HS-27A (cell line): ENCODE data around the gene TCEAL1.
A peak's percentile ranks its signal among the peaks of the same experiment; 100 is the strongest.
"Not testable (repeated sequence)": the region's sequence is repeated elsewhere in the genome, so short reads cannot be mapped to it uniquely, and the experiment has no call there.

Experiments
- DNase-seq: peaks from one replicate; pipeline ENCODE4 v3.0.0-alpha.2; 2012; ENCODE audit warnings: low read depth, missing footprints

The TCEAL1 gene

DNA sequence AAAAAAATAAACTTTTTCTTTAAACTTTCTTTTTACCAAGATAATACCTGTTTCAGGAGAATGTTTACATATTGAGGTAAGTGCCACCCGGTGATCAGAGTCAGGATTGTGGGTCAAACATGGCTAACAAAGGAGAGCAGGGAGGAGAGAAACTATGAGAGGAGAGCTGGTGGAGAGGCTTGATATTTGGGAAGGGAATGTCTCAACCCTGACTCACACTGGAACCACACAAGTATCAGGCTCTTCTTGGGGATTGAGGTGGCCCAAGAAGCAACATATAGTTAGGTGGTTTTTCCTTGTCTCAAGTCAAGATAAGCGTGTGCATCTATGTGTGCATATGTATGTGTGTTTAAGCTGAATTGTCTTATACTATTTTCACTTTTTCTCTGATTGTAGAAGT lies 6.7 kb downstream of the TCEAL1 start:
- DNase-seq, result no peak

DNA sequence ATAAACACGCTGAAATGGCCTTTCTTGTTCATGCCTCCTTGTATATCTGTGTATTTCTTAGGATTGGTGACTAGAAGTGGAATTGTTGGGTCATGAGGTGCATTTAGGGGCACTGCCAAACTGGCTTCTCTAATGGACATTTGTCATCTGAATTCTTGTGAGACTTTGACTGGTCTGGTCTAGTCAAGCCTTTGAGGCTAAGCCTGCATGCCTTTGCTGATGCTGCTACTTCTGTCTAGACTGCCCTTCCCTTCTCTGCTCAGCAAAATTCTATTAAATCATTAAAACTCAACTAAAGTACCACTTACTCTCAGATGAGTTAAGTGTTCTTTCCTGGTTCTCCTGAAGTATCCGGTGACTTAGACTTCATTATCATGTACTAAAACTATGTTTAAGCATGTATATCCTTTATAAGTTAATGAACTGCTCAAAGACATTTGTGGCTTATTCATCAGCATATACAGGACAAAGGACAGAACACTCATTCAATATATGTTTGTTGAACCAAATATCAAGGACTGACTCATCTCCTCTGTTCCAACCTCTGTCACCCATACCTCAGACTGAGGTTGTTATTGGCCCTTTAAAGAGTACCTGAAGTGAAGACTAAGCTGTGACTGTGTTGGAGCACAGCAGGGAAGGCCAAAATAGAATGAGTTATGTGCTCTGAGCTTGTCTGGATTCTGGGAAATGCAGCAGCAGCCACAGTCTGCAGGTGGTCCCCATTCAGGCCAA lies 9.0 kb downstream of the TCEAL1 start:
- DNase-seq, result no peak

DNA sequence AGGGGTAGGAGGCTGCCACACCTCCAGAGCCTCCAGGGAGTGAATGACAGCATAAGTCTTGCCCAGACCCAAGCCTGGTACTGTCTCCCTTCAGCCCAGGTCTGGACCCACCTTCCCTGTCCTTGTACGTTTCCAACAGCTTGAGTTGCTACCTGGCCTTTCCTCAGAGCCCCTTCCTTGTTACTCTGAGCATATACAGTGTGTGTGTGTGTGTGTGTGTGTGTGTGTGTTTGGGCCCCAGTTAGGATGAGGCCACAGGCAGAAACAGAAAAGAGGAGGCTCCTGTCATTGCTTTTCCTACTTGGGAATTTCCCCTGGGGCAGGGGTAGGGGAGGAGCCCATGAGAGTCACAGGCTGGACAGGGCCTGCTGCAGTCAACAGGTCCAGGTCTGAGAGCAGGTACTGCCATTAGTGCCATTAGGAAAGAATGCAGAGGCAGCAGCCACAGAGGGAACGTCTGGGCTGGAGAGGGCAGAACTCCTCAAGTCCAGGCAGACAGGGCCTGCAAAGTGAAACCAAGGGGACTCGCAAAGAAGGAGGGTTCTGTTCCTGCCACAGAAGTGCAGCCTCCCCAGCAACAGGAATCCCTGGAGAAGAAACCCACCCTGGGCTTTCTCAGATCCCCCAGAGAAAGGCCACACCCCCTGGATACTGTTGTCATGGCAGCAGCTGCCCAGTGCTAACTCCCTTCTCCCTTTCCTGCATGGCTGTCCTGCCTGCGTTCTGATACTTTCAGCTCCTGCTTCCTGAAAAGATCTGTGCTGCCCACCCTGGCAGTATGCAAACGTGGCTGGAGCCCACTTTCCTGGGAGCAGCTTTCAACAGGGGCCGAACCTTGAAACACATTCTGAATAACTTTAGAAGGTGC lies 9.9 kb downstream of the TCEAL1 start:
- not testable (repeated sequence) for DNase-seq

DNA sequence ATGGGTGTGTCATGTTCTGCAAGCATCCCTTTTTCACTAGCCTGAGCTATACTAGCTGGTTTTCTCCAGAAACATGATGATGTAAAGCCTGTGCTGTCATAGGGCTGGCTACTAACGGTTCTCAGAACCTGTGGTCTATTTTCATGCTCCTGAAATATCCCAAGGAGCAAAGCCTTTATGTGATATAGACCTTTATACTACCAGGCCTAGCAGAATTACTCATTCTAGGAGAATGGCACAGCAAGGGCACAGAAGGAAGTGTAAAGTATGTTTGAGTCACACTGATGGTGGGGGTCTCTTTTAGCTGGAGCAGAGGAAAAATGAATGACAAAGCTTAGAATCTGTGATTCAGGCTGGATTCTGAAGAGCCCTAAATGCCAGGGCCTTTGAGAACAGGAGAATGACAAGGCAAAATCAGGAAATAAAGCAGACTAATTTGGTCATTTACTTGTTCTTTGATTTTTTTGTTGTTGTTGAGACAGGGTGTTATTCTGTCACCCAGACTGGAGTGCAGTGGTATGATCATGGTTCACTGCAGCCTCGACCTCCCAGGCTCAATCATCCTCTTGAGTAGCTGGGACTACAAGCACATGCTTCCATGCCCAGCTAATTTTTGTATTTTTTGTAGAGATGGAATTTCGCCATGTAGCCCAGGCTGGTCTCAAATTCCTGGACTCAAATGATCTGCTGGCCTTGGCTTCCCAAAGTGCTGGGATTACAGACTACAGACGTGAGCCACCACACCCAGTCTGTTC lies 11.8 kb downstream of the TCEAL1 start:
- DNase-seq, result peak; percentile 39

DNA sequence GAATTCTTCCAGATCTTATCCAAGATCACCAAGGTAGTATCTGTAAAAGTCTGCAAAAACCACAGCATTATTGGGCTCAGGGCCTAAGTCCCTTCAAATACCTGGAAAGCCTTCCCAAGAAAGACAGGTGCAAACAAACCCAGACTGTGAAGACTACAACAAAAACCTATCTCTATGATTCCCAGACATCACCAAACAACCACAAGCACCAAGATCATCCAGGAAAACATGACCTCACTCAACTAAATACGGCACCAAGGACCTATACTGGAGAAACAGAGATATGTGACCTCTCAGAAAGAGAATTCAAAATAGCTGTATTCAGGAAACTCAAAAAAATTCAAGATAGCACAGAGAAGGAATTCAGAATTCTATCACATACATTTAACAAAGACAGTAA lies 15.3 kb downstream of the TCEAL1 start:
- no peak for DNase-seq

DNA sequence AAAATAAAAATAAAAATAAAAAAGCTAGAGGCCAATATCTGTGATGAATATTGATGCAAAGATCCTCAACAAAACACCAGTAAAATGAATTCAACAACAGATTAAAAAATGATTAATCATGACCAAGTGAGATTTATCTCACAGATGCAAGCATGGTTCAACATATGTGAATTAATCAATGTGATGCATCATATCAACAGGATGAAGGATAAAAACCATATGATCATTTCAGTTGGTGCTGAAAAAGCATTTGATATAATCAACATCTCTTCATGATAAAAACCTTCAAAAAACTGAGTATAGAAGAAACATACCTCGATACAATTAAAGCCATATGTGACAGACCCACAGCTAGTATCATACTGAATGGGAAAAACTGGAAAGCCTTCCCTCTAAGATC lies 18.9 kb downstream of the TCEAL1 start:
- no peak for DNase-seq

DNA sequence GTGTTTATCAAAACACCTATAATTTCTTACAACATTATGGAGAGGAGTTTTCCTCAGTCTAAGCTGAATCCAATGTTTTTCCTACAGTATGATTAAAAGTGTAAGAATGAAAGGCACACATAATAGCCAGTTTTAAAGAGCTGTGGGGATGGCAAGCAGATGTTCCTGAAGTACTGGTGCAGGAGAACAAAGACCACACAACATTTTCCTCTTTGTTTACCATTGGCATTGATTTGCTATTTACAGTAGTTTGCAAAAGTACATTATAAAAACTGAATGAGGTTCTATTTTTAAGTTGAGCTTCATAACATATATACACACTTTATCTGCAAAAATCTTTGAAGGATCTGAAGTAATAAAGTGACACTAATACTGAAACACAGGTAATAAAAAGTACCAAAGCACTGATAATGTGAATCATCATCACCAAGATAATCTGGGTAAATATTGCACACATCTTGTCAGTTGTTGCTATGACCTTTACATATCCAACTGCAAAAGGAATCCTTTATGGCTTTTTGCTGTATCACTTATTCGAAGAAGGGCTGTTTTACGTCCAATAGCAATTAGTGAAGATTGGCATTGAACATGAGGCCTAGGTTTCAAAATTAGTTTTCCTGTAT lies 22.5 kb downstream of the TCEAL1 start:
- DNase-seq, result no peak

DNA sequence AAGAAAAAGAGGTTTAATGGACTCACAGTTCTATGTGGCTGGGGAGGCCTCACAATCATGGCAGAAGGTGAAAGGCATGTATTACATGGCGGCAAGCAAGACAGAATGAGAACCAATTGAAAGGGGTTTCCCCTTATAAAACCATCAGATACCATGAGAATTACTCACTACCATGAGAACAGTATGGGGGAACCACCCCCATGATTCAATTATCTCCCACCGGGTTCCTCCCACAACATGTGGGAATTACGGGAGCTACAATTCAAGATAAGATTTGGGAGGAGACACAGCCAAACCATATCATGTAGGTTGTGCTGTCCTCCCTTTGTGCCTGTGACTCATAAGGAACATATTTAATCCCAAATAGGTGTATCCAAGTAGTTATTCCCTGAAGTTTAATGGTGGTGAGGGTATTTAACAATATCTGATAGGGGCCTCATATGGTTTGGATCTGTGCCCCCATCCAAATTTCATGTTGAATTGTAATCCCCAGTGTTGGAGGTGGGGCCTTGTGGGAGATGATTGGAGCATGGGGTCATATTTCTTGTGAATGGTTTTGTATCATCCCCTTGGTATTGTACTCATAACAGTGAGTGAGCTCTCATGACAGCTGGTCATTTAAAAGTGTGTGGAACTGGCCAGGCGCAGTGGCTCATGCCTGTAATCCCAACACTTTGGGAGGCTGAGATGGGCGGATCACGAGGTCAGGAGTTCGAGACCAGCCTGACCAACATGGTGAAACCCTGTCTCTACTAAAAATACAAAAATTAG lies 26.6 kb downstream of the TCEAL1 start:
- peak; percentile 46 for DNase-seq

DNA sequence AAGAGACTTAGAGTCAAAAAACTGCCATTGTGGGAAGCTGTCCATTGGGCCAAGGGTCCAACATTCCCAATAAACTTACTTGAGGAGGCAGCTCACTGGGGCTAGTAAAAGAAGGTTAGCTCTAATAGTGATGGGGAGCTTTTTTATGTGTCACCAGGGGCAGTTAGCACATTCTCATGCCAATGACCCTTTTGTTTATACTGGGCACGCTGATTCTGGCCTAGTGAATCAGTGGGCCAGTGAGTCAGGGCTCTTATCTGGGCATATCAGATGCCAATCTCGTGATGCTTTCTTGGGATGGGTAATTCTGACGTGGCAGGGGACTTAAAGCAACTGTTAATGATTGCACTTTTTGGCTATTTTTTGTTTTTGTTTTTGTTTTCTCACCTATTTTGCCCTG lies 27.8 kb downstream of the TCEAL1 start:
- DNase-seq, result peak; percentile 89

DNA sequence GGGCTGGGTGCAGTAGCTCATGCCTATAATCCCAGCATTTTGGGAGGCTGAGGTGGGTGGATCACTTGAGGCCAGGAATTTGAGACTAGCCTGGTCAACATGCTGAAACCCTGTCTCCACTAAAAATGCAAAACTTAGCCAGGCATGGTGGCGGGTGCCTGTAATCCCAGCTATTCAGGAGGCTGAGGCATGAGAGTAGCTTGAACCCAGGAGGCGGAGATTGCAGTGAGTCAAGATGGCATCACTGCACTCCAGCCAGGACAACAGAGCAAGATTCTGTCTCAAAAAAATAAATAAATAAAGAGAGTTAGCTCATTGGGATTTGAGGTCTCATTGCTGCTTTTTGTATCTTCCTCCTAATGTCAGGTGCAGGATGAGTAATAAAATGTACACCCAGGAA lies 28.3 kb downstream of the TCEAL1 start:
- not testable (repeated sequence) for DNase-seq

DNA sequence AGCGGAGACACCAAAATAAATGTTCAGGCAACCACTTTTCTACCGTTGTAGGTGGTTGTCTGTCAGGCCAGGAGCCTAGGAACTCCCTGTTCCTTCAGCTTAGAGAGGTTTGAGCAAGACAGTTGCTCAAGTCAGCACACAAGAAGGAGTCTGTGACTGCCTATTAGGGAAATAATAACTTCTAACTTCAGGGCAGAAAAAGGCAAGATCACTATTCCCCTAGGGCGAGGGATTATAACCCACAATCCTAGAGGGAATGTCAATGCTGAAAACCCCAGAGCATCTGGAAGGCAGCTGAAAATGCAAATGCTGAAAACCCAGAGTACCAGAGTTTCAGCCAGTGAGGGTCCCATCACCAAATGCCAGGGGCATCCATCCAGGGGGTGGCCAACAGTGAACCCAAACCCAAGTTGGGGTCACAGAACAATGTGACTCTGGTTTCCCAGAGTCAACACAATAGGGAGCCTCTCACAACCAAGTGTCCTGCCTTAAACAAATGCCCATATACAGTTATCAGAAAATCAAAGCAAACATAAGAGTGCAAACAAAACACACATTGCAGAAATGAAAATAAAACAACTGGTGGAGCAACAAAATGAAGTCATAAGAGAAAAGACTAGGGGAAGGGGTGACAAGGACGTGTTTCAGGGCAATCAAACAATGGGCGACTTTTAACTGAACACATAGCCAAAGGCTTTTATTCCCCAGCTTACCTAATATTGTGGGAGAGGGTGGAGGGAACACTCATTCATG lies 30.1 kb downstream of the TCEAL1 start:
- DNase-seq, result no peak

DNA sequence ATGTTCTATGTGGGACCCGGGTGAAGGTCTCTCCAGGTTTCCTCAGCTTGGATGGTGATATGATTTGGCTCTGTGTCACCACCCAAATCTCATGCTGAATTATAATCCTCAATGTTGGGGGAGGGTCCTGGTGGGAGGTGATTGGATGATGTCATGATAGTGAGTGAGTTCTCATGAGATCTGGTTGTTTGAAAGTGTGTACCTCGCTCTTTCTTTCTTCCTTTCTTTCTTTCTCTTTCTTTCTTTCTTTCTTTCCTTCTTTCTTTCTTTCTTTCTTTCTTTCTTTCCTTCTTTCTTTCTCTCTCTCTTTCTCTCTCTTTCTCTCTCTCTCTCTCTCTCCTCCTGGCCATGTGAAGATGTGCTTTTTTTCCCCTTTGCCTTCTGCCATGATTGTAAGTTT lies 30.7 kb downstream of the TCEAL1 start:
- not testable (repeated sequence) for DNase-seq

DNA sequence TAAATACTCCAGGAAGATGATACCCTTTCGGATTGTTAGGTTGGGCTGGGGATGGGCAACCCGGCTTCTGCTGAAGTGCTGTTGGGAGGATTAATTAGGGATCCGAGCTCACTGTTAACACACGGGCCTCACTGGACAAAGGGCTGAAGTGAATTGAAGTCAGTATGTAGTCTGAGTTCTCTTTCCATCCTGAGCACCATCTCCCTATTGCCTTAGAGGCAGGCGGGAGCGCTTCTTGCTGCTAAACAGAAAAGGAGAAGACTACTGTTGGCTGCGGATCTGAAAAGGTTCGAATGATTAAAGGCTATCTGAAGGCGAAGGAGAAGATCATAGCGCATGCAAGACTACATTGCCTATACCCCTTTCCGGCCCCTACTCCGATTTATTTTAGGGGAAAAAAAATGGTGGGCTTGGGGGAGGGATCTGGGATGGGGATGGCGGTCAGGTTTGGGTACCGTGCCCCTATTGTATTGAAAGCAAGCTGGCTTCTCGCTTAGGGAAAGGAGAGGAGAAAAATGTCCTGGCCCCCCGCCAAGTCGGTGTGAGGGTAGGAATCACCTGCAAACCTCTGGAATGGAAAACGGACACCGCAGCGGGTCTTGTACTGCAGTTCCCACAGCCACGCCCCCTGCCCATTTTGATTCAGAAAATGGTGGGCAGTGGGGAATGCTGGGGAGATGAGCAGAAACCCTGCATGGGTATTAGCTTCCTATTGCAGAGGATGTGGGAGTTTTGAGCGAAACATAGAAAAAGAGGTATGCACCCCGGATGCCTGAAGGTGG lies 35.4 kb downstream of the TCEAL1 start:
- no peak for DNase-seq

DNA sequence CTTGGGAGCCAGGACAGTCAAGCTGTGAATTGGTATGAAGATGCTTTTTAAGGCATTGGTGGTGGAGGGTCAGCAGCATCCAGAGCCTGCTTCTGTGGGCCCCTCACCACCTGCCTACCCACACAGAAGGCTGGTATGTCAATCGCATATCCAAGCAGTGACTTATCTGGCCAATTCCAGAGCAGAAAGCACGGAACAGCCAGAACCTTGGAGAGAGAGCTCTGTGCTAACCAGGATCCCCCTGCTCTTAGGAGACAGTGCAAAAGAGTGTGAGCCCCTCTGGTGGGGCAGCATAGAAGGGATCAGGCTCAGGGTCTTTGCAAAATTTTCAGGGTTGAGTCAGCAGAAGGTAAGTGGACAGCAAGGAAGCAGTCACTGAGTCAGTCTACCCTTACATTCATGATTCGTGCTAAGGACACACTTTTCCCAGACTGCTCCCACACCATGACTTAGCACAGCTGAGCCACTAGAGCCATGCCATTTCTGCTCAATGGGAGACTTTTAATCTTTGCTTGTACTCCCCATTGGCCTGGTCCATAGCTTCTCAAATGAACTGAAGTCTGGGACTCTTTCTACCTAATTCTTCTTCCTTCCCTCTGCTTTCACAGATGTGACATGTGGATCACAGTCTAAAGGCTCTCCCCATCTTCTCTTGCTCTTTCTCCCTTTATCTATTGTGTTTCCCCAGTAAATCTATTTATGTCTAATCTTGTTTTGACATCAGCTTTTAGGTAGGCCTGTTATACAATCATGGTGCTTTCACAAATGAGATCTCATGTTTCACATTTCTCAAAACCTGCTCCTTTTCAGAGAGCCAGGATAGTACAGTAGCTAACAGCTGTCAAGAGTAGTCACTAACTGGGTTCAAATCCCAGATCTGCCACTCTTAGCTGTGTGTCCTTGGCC lies 37.7 kb downstream of the TCEAL1 start:
- no peak for DNase-seq

DNA sequence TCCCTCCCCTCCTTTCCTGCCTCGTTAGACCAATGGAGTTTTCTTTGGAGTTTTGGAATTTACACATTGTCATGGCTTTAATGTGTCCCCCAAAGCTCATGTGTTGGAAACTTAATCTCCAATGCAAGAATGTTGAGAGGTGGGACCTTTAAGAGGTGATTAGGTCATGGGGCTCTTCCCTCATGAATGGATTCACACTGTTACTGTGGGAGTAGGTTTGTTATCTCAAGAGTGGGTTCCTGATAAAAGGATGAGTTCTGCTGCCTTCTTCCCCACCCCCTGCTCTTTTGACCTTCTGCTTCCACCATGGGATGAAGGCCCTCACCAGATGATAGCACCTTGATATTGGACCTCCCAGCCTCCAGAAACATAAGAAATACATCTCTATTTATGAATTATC lies 41.0 kb downstream of the TCEAL1 start:
- no peak for DNase-seq

DNA sequence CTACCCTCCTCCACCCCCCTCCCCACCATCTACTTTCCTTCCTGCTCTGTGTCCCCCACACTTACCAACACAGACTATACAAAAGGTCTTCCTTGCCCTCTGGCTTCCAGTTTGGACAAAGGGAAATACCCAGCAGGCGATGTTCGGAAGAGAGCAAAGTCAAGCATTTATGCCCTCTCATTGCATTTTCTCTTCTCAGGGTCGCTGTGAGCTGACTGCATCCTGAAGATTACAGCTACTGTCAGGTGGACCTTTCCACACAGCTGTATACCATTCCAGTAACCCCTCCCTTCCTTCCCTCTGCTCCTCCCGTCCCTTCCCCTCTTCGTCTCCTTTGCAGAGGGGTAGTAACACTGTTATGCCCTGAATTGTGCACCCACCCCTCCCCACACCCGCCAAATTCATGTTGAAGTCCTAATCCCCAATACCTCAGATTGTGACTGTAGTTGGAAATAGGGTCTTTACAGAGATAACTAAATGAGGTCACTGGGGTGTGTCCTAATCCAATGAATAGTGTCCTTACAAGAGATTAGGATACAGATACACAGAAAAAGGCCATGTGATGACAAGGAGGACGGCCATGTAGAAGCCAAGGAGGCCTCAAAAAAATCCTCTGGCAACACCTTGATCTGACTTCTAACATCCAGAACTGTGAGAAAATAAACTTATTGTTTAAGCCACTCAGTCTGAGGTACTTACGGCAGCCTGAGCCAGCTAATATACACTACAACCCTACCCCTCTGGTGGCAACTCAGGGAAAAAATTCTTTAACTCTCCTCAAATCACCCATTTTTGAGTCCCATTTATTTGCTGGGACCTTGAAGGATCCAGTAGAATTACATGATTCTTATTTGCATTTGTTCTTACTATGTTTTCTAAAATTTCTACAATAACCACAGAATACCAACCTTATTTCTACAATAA lies 46.0 kb downstream of the TCEAL1 start:
- DNase-seq, result no peak

DNA sequence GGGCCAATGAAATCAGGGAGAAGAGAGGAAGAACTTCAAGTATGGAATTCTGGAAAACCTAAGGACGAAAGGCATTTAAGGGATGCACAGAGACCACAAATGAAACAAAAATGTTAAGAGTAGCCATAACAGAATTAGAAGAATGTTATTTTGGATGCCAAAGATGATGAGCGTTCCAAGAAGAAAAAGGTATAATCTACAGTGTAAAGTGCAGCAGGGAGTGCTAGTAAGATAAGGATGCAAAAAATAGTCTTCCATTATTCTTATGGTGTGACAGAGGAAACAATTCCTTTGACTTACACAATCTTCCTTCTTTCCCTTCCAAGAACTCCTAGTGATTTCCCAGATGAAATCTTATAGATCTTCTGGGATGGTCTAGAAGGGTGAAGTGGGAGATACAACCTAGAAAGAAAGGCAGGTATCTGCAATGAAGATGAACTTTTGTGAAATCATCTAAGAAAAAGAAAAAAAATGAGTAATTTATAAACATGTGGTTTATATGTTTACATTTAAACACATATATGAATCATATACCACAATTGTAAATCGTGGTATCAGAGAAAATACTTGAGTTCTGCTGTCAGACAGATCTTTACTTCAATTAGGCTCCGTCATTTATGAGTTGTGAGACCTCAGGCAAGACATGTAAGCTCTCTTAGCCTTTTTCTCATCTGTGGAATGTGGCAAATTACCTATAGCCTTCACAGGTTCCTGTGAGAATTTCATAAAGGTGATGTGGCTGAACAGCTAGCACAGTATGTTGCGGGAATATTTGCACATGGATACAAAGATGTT lies 49.6 kb downstream of the TCEAL1 start:
- DNase-seq, result no peak
